Activated T-cell treated with anti-CD3 and anti-CD28 coated beads for 24 hours (primary cell): Measurements from ENCODE around the gene KCNH1.

Experiments used
- DNase-seq: peaks from one replicate; pipeline ENCODE4 v3.0.0-alpha.2; 2020; ENCODE audit warnings: low read depth

The KCNH1 gene

GRCh38 chr1:210857705-210858104 is 276.2 kb downstream of the KCNH1 start:
- no peak for DNase-seq

DNA sequence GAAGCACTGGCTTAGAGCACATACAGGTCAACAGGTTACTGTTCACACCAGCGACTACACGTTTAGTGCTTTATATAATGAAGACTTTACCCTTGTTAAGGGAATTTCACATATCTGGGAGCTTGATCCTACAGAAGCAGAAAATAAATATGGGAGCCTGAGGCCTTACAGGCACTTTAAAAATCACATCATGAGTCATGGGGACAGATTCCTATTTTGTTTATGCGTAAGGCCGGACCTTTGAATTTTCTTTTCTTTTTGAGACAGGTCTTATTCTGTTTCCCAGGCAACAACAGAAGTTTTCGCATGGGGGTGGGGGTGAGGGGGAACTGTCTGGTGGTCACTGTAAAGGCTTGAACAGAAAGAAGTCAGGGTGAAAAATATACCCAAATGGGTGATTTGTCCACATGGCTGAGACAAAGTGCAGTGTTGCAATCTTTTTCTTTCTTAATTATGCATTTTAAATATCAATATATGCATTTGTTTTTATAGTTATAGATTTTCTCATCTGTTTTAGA is 276.7 kb downstream of the KCNH1 start:
- DNase-seq, result no peak

DNA sequence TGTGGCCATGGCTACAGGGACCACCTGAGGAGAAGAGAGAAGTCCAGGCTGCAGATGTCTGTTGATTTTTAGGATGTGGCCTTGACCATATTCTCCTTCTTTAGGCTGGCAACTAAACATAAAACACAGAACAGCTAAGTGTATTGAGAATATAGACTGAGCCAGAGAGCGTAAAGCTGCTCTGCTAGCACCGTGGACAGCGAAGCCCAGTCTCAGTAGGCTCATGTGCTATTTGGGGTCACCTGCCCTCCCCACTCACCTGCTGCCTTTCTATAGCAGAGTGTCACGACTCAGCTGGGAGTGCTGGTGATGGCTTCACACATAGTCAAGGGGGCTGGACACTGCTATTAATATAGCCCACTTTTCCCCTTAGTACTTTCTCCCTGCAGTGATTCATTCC is 278.5 kb downstream of the KCNH1 start:
- DNase-seq, result no peak

DNA sequence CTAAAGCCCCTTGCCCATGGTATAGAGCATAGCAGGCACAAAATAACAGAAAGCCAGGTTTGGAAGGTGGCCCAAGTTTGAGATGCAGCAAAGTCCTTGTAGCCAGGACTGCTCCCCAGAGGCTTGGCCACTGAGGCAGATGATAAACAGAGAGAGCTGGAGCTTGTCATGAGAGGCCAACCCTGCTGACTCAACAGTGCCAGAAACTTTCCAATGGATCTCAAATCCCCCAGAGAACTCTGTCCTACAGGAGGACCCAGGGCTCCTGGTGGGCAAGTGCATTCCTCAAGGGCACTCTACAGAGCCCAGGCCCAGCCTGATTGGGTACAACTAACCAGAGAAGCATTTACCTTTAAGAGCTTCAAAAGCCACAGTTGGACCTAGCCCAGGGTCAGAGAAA is 280.7 kb downstream of the KCNH1 start:
- DNase-seq, result no peak

- DNase-seq, result no peak
These were observed 283.4 kb downstream of the KCNH1 start for GRCh38 chr1:210850556-210850955.

- no peak for DNase-seq
These were observed 285.5 kb downstream of the KCNH1 start for GRCh38 chr1:210848474-210848873.

DNA sequence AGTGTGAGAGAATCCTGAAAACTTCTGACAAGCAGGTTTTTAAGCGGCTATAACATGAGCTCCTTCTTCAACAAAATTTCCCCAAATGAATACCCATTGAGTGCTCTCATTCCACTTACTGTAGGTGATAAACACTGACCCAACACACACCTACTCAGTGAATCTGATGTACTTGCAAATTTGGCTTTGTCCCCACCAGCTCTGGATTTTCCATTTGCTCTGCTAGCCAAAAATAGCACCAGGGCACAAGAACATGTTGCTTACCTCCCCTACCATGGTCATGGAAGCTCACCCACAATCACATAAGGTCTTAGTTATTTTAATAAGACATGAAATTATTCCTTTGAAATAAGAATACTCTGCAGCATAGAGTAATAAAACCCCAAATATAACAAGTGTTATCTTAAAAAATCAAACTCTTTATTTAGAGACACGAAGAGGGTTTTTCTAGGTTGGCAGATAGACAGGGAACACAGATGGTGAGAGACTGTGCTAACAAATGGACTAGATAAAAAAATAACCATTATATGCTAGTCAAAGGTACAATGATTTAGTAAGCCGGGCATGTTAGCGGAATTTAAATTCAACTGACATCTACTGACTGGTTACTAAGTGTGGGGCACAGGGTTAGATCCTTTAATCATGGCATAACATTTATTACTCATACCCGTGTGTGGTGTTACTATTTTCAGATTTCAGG is 291.9 kb downstream of the KCNH1 start:
- no peak for DNase-seq

GRCh38 chr1:210830034-210831028 is 303.6 kb downstream of the KCNH1 start:
- DNase-seq, result no peak

DNA sequence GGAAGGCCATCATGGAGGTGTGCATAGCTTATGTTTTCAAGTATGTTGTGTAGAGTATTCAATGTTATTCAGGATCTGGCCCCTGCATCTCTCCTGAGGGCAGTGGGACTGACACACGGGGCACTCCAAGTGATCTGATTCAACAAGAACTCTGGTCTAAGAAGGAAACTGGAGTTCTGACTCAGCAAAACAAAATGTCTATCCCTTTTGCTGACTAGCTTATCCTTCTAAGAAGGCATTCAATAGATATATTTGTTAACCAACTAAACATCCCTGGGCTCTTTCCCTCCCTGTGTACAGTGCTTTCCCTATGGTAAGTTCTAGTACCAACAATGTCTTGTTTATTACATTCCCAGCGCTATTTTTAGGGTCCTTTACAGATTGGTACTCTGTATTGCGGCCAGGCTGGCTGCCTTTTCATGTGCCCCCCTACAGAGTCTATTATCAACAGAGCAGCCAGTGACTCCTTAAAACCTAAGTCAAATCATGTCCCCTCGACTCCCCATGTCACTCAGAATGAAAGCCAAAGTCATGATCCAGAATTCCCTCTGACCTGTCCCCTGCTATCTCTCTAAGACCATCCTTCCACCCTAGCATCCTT is 304.9 kb downstream of the KCNH1 start:
- DNase-seq, result no peak

DNA sequence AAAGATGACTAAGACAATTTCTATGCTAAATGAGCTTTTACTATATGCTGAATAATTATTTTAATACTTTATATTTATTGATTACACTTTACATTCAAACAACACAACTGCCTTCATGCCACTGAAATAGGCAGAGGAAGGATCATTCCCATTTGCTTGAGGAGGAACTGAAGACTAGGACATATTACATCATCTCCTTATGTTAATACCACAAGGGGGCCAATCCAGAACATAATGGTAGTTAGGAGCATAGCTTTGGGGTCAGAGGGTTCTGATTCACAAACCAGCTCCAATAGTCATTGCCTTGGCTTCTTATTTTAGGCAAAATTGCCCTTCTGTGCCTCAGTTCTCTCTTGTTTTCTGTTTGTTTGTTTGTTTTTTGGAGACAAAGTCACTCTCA is 306.5 kb downstream of the KCNH1 start:
- DNase-seq, result no peak

DNA sequence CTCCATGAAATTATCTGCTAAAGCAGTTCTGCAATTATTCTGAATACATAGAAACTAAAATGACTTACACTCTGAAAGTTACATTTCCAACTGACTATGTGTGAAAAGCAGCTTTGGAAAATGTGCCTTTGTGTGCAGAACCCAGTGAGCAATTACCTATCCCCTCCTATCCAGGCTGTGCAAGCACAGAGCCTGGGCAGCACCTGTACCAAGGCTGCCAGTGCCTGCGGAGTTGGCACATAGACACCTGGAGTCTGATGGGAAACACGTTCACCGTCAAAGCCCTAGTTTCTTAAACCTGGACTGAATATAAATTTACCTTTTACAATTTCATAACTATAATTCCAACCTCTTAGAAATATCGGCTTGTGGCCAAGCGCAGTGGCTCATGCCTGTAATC is 307.3 kb downstream of the KCNH1 start:
- DNase-seq, result no peak

DNA sequence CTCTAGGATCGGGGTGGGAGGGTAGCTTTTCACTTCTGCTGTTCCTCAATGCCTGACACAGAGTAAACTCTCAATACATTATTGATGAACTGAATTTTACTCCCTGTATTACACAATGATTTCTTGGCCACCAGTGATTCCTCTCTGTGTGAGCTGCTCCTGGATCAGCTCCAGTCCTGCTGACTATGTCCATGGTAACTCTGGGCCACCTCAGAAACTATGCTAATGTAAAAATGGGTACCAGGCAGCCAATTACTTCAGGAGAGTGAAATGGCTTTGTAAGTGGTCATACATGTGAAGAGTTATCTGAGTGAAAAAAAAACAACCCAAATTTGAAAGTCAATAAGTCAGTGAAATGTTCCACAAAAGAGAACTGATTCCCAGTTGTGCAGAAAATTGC is 311.0 kb downstream of the KCNH1 start:
- DNase-seq, result no peak

DNA sequence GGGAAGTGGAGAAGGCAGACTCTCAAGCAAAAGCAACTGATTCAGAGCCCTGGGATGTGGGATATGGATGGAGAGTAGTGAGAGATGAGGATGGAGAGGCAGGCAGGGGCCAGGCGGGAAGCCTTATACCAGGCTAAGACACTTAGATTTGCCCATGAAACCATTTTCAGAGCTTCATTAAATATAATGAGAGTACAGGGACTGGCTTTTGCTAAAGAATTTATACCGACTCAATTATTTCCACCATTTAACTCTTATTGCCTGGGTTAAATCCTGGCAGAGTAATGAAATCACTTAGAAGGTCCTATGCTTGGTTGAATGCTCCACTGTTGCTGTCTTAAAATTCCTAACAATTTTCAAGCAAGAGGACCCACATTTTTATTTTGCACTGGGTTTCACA is 311.7 kb downstream of the KCNH1 start:
- no peak for DNase-seq

- DNase-seq, result no peak
These were observed 312.3 kb downstream of the KCNH1 start for GRCh38 chr1:210821615-210822014.

- no peak for DNase-seq
These were observed 314.7 kb downstream of the KCNH1 start for GRCh38 chr1:210819266-210819665.

- no peak for DNase-seq
These were observed 316.3 kb downstream of the KCNH1 start for GRCh38 chr1:210817385-210818275.

GRCh38 chr1:210815641-210816550 is 318.1 kb downstream of the KCNH1 start:
- no peak for DNase-seq

DNA sequence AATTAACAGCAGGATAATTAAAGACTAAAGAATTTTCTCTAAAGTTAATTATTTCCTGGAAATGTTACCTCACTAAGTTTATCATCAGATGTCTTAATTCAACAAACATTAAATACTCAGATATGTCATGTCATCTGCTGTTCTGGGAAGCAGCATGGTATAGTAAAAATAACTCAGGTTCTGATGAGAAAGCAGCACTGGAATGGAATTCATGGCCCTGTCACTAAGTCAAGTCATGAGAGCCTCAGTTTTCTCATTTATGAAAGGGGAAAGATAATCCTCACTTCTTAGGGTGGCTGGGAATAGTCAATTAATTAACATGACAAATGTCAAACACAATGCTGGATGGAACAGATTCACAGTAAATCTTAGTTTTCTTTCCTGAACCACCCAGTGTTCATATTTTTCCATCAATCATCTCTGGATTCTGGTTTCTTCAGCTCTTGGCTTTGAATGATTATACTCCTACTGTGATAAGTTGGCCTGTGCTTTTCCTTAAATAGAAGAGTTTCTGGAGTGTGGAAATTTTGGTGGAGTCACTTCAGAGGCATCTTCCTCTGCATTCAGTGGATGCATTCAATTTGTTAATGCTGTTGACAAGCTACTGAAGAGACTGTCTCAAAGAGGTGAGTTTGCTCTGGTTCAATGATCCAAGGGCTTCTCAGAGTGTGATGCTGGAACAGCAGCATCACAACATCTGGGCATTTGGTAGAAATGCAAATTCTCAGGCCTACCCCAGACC is 319.4 kb downstream of the KCNH1 start:
- no peak for DNase-seq

DNA sequence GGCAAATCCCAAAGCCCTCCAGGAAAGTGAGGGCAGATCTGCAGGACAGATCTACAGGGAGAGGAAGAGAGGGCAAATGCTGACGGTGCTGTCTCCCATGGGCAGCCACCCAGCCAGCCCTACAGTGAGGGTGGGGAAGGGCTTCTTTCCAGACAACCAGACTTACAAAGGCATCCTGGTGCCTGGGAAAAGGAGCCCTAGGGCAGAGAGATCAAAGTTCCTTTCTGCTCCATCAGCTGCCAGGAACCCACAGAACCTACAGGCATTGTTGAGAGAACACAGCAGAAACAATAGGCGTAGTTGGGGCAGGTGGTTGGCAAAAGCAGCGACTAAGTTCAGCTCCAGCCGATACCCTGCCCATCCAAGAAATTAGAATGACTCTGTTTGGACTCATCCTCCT is 332.4 kb downstream of the KCNH1 start:
- DNase-seq, result no peak

- DNase-seq, result no peak
These were observed 333.2 kb downstream of the KCNH1 start for GRCh38 chr1:210800756-210801155.
